ENCODE results near the gene RHPN2. TPM values are rescaled to one million over a fixed set of nuclear protein-coding genes. Genes with fewer than 3 reads are reported as not detected.

RHPN2 gene
- total and polyA plus RNA-seq, 2 of the 13 experiments (the other 11 are each of a cell fraction or from before 2014, with no cell fraction given), result 20.3 to 48.0 TPM

DNA sequence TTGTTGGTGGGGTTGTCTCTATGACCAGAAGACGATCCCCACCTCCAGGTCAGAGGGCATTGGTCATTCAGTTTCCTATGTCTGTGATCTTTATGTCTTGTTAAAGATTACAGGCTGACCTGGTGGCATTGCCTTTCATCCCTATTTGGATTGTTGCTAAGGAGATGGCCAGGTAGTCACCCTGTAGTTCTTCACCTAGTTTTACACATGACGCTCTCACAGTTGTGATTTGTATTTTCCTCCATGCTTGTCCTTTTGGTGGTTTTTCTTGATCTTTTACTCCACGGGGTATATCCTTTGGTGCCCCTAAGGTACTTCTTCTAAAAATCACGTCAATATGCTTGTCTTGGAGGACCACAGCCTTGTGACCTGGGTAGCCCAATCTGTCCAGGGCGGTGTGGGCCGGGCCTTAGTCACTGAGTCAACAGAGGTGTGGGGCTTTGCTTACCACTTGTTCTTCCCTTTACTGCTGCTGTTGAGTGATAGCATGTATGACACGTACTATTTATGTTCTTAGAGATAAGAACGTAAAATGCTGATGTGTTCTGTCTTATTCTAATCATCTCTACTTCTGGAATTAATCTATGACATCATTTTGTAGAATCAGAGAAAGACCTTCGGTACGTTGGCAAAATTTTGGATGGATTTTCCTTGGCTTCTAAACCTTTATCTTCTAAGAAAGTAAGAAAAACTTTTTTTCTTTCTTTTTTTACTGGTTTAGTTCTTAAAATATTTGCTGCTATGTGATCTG is 36.4 kb upstream of the RHPN2 start (continued):
- TF ChIP-seq JARID2 (CRISPR knock-in tag; IDR thresholded peaks at IDR 0.05; ENCODE audit: insufficient replicate concordance) (no peak), ZNF879 (CRISPR knock-in tag; IDR thresholded peaks at IDR 0.05) (no peak), BATF2 (CRISPR knock-in tag; IDR thresholded peaks at IDR 0.05) (no peak), HDAC2 (CRISPR knock-in tag; IDR thresholded peaks at IDR 0.05) (peak; percentile 94), ZNF563 (CRISPR knock-in tag; IDR thresholded peaks at IDR 0.05) (no peak), ZNF143 (CRISPR knock-in tag; IDR thresholded peaks at IDR 0.05) (no peak), ZNF441 (CRISPR knock-in tag; IDR thresholded peaks at IDR 0.05; ENCODE audit: borderline replicate concordance) (no peak), PRDM10 (CRISPR knock-in tag; IDR thresholded peaks at IDR 0.05; ENCODE audit: low read depth) (no peak), AFF4 (CRISPR knock-in tag; IDR thresholded peaks at IDR 0.05) (no peak), ZNF747 (CRISPR knock-in tag; IDR thresholded peaks at IDR 0.05; ENCODE audit: borderline replicate concordance) (no peak)
- TF ChIP-seq, protein P1, sequence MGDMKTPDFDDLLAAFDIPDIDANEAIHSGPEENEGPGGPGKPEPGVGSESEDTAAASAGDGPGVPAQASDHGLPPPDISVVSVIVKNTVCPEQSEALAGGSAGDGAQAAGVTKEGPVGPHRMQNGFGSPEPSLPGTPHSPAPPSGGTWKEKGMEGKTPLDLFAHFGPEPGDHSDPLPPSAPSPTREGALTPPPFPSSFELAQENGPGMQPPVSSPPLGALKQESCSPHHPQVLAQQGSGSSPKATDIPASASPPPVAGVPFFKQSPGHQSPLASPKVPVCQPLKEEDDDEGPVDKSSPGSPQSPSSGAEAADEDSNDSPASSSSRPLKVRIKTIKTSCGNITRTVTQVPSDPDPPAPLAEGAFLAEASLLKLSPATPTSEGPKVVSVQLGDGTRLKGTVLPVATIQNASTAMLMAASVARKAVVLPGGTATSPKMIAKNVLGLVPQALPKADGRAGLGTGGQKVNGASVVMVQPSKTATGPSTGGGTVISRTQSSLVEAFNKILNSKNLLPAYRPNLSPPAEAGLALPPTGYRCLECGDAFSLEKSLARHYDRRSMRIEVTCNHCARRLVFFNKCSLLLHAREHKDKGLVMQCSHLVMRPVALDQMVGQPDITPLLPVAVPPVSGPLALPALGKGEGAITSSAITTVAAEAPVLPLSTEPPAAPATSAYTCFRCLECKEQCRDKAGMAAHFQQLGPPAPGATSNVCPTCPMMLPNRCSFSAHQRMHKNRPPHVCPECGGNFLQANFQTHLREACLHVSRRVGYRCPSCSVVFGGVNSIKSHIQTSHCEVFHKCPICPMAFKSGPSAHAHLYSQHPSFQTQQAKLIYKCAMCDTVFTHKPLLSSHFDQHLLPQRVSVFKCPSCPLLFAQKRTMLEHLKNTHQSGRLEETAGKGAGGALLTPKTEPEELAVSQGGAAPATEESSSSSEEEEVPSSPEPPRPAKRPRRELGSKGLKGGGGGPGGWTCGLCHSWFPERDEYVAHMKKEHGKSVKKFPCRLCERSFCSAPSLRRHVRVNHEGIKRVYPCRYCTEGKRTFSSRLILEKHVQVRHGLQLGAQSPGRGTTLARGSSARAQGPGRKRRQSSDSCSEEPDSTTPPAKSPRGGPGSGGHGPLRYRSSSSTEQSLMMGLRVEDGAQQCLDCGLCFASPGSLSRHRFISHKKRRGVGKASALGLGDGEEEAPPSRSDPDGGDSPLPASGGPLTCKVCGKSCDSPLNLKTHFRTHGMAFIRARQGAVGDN (CRISPR knock-in tag; IDR thresholded peaks at IDR 0.05), result no peak
- TF ChIP-seq, protein P2, sequence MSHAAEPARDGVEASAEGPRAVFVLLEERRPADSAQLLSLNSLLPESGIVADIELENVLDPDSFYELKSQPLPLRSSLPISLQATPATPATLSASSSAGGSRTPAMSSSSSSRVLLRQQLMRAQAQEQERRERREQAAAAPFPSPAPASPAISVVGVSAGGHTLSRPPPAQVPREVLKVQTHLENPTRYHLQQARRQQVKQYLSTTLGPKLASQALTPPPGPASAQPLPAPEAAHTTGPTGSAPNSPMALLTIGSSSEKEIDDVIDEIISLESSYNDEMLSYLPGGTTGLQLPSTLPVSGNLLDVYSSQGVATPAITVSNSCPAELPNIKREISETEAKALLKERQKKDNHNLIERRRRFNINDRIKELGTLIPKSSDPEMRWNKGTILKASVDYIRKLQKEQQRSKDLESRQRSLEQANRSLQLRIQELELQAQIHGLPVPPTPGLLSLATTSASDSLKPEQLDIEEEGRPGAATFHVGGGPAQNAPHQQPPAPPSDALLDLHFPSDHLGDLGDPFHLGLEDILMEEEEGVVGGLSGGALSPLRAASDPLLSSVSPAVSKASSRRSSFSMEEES (CRISPR knock-in tag; IDR thresholded peaks at IDR 0.05), result no peak; the same call in 1 of the 2 replicates
- TF ChIP-seq, protein P3, sequence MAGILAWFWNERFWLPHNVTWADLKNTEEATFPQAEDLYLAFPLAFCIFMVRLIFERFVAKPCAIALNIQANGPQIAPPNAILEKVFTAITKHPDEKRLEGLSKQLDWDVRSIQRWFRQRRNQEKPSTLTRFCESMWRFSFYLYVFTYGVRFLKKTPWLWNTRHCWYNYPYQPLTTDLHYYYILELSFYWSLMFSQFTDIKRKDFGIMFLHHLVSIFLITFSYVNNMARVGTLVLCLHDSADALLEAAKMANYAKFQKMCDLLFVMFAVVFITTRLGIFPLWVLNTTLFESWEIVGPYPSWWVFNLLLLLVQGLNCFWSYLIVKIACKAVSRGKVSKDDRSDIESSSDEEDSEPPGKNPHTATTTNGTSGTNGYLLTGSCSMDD (CRISPR knock-in tag; IDR thresholded peaks at IDR 0.05), result no peak

All from HepG2 (cell line).